Stomach (tissue), 9 donors: ENCODE measurements around the gene ADGRL3. TPM values are rescaled to one million over a fixed set of nuclear protein-coding genes. Genes with fewer than 3 reads are reported as not detected.

Experiments
- DNase-seq, 2 donors: peaks; one replicate each; pipeline versions ENCODE4 v3.0.0 to v3.0.0-alpha.2; 2013 to 2019
- H3K27ac ChIP-seq, 5 donors: fragments of 200-600 bp in 4 of 5; sonication (generic) in 4 of 5; one replicate each; pipeline ENCODE4 v1.5.1; 2013 to 2019; ENCODE audit warnings: mild to moderate bottlenecking in 1 of 5, moderate library complexity in 1 of 5
- H3K27me3 ChIP-seq, 3 donors: fragments of 200-600 bp; sonication (generic); one replicate each; pipeline ENCODE4 v1.5.1; 2017 to 2019; ENCODE audit warnings: mixed run types in 1 of 3
- H3K36me3 ChIP-seq, 4 donors: fragments of 200-600 bp; sonication (generic); 1 replicate in 3 of 4; 2 replicates in 1 of 4; pipeline ENCODE4 v1.5.1; 2016 to 2019
- H3K4me1 ChIP-seq, 4 donors: fragments of 200-600 bp; sonication (generic); one replicate each; pipeline ENCODE4 v1.5.1; 2016 to 2019
- H3K4me3 ChIP-seq, 4 donors: fragments of 200-600 bp; sonication (generic) in 3 of 4; one replicate each; pipeline ENCODE4 v1.5.1; 2016 to 2019; ENCODE audit warnings: mild to moderate bottlenecking in 1 of 4
- H3K9me3 ChIP-seq, 4 donors: fragments of 200-600 bp; sonication (generic); one replicate each; pipeline ENCODE4 v1.5.1; 2016 to 2019
- EP300 ChIP-seq: sonication (generic); formaldehyde crosslinking; IDR thresholded peaks from one replicate; pipeline ENCODE4 v1.6.1; 2017; ENCODE audit warnings: antibody characterized with exemption
- POLR2A ChIP-seq, 4 donors: fragments of 450-650 bp; IDR thresholded peaks; one replicate each; pipeline ENCODE4 v1.6.1; 2016; ENCODE audit warnings: antibody characterized with exemption in 4 of 4, control low read depth in 2 of 4, mild to moderate bottlenecking in 1 of 4, moderate library complexity in 1 of 4
- POLR2AphosphoS5 ChIP-seq, 3 donors: sonication (generic); formaldehyde crosslinking; IDR thresholded peaks; one replicate each; pipeline ENCODE4 v1.6.1; 2016; ENCODE audit warnings: antibody characterized with exemption in 3 of 3
- WGBS, 5 donors: extraction: QIAGEN DNeasy Blood & Tissue Kit in 3 of 5; methylation state at CpG; one replicate each; pipeline versions ENCODE4 v1.1.5 to v1.1.7; 2013 to 2018; 5-methylcytosine and 5-hydroxymethylcytosine counted together
- intact Hi-C: fragments of 100-400 bp; cut with DNase I; formaldehyde crosslinking; loops from one replicate; pipeline ENCODE4 v1.15.1; 2023; ENCODE audit warnings: low total_unique reads
- polyA plus RNA-seq, 3 donors: library from polyadenylated mRNA; stranded (reverse); fragments of 200-250 nt; gene quantifications; one replicate each; pipeline ENCODE4 v1.2.3, GENCODE V29; 2013
- total RNA-seq, 5 donors: library from RNA; depleted of rRNA; stranded (reverse); fragments of >200 nt; gene quantifications; one replicate each; pipeline versions ENCODE4 v1.1.0 to v1.2.3, GENCODE V29; 2014 to 2016
- TF ChIP-seq, protein P1 (sequence below), 7 experiments: fragments of 450-650 bp in 4 of 7; fragments of 200-600 bp in 3 of 7; sonication (generic) in 3 of 7; IDR thresholded peaks; one replicate each; pipeline ENCODE4 v1.5.1; 2016 to 2019; ENCODE audit warnings: antibody characterized with exemption in 7 of 7, control low read depth in 2 of 7, mild to moderate bottlenecking in 1 of 7
- donor health status: healthy with polysubstance abuse.
- donor health status: Bipolar disorder and iron deficiency.
- donor health status: healthy.

ADGRL3 gene
- total and polyA plus RNA-seq, 8 donors, result 0.48 to 109 (median 3.9) TPM

DNA sequence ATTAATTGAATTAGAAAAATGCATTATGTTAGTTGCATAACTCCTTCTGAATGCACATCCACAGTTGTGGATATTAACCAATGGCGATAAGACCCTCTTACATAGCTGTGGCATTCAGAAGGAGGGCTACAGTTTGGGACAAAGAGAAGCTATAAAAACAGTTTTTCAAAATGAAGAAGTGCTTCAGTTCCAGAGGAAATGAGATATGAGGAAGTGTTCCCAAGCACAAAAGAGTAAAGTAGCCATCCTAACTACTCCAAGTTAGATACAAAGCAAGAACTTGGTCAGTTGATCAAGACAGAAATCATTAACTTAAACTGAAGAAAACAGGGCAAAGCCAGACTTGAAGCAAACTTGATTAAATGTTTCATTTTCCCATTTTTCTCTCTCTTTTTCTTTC lies 17.2 kb upstream of the ADGRL3 start:
- Histone ChIP-seq H3K4me3 (no peak overlapping the region), H3K27me3 (no peaks in the 10 kb centered on the region), H3K4me1 (no peaks in the 10 kb centered on the region), H3K27ac (no peak overlapping the region), H3K9me3 (peaks cover 6 to 29% (median 12%) of the 10 kb centered on the region in 4 donors), H3K36me3 (no peaks in the 10 kb centered on the region)
- WGBS, 5 donors, result 84 to 98% (median 96%) methylated on average over 1 of the region's 1 CpG
- intact Hi-C loops, result no loop called here
- DNase-seq, result no peak
- TF ChIP-seq, protein P1, sequence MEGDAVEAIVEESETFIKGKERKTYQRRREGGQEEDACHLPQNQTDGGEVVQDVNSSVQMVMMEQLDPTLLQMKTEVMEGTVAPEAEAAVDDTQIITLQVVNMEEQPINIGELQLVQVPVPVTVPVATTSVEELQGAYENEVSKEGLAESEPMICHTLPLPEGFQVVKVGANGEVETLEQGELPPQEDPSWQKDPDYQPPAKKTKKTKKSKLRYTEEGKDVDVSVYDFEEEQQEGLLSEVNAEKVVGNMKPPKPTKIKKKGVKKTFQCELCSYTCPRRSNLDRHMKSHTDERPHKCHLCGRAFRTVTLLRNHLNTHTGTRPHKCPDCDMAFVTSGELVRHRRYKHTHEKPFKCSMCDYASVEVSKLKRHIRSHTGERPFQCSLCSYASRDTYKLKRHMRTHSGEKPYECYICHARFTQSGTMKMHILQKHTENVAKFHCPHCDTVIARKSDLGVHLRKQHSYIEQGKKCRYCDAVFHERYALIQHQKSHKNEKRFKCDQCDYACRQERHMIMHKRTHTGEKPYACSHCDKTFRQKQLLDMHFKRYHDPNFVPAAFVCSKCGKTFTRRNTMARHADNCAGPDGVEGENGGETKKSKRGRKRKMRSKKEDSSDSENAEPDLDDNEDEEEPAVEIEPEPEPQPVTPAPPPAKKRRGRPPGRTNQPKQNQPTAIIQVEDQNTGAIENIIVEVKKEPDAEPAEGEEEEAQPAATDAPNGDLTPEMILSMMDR (IDR thresholded peaks at IDR 0.05), result no peak
- TF ChIP-seq EP300 (no peak), POLR2A (IDR thresholded peaks at IDR 0.05) (no peak), POLR2AphosphoS5 (IDR thresholded peaks at IDR 0.05) (no peak)

DNA sequence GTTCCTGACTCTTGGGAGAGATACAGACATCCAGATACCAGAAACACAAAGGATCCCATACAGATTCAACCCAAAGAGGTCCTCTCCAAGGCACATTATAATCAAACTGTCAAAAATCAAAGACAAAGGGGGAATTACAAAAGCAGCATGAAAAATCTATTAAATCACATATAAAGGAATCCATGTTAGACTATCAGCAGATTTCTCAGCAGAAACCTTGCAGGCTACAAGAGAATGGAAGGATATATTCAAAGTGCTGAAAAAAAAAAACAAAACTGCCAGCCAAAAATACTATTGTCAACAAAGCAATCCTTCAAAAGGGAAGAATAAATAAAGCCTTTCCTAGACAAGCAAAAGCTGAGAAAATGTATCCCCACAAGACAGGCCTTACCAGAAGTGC lies 14.8 kb upstream of the ADGRL3 start:
- no peak overlapping the region for H3K27ac ChIP-seq
- H3K36me3 ChIP-seq, result no peaks in the 10 kb centered on the region
- DNase-seq, result no peak

DNA sequence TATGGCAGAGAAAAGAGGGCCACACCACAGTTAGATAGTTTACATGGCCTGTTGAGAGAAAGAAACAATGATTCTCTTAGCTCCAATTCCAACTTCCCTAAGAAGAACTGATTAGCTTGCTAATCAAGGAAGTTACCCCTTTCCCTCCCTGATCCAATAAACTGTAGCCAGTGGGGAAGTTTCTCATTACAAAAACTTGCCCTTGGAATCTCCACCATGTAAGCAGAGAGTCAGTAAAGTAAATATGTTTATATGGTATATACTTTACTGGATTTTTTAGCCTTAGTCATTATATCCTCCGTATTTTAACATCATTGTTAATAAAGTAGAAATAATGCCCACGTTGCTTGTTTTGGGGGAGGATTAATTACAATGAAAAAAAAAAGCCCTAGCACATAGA lies 7.7 kb upstream of the ADGRL3 start:
- no peak for DNase-seq
- H3K9me3 ChIP-seq, result no peaks in the 10 kb centered on the region
- H3K4me3 ChIP-seq, result no peak overlapping the region
- WGBS, 5 donors, result 71 to 85% (median 77%) methylated on average over 2 of the region's 2 CpGs
- TF ChIP-seq EP300, result no peak
- no peak for TF ChIP-seq POLR2A (IDR thresholded peaks at IDR 0.05)
- TF ChIP-seq, protein P1 (IDR thresholded peaks at IDR 0.05), result no peak
- no peak for TF ChIP-seq POLR2AphosphoS5 (IDR thresholded peaks at IDR 0.05)
- no peak overlapping the region for H3K27ac ChIP-seq
- no peaks in the 10 kb centered on the region for H3K36me3 ChIP-seq
- H3K27me3 ChIP-seq, result no peaks in the 10 kb centered on the region
- intact Hi-C loops, result no loop called here
- no peaks in the 10 kb centered on the region for H3K4me1 ChIP-seq

More for the DNA sequence above, 14.8 kb upstream of the ADGRL3 start:
- H3K4me3 ChIP-seq, result no peak overlapping the region
- TF ChIP-seq POLR2A (IDR thresholded peaks at IDR 0.05) (no peak), POLR2AphosphoS5 (IDR thresholded peaks at IDR 0.05) (no peak), EP300 (no peak)
- TF ChIP-seq, protein P1 (IDR thresholded peaks at IDR 0.05), result no peak
- peaks cover 6 to 29% (median 12%) of the 10 kb centered on the region in 4 donors for H3K9me3 ChIP-seq
- no peaks in the 10 kb centered on the region for H3K4me1 ChIP-seq
- intact Hi-C loops, result no loop called here
- H3K27me3 ChIP-seq, result no peaks in the 10 kb centered on the region

DNA sequence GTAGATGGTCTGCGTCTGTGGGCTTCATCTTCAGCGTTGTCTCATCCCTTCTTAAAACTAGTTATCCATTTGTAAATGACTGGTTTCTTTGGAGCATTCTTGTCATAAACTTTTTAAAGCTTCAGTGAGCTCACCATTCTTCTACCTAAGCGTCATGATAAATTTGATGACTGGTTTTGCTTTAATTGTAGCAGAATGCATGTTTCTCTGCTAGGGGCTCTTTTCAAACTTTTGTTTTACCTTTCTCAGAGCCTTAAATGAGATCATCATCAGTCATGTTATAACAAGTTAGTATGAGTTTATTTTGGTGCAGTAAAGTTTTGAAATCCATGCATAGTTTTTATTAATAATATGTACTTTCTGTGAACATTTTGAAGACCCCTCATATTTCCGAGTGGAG lies 6.3 kb upstream of the ADGRL3 start:
- H3K27me3 ChIP-seq, result peaks cover 0 to 2% (median 0%) of the 10 kb centered on the region in 3 donors
- no peaks in the 10 kb centered on the region for H3K36me3 ChIP-seq
- no peaks in the 10 kb centered on the region for H3K4me1 ChIP-seq
- no peak overlapping the region for H3K4me3 ChIP-seq
- TF ChIP-seq, protein P1 (IDR thresholded peaks at IDR 0.05), result no peak
- TF ChIP-seq POLR2AphosphoS5 (IDR thresholded peaks at IDR 0.05), result no peak
- TF ChIP-seq EP300, result no peak
- no peak for TF ChIP-seq POLR2A (IDR thresholded peaks at IDR 0.05)
- intact Hi-C loops, result no loop called here
- 93 to 95% (median 95%) methylated on average over 4 of the region's 4 CpGs for WGBS, 5 donors
- no peak overlapping the region for H3K27ac ChIP-seq
- no peak for DNase-seq
- no peaks in the 10 kb centered on the region for H3K9me3 ChIP-seq
